ENCODE measurements around the gene LGALSL.

GRCh38 chr2:64417624-64418023, 36.3 kb upstream of the LGALSL start:
- no peak for TF ChIP-seq YY1 (IDR thresholded peaks at IDR 0.05; ENCODE audit: insufficient read depth, insufficient read length)
- no peak for TF ChIP-seq ZNF274 (IDR thresholded peaks at IDR 0.05; ENCODE audit: low read depth, low read length)
- no peak for TF ChIP-seq SUZ12 (IDR thresholded peaks at IDR 0.05; ENCODE audit: extremely low read depth, insufficient read depth, insufficient read length)
